HG03571 (cell line): Measurements from ENCODE around the gene DNAH17.

Source experiments
- ATAC-seq: cut with Tn5 transposase; IDR thresholded peaks from one replicate; pipeline ENCODE4 v1.9.1; 2021; ENCODE audit not compliant: unreplicated experiment

The DNAH17 gene

DNA sequence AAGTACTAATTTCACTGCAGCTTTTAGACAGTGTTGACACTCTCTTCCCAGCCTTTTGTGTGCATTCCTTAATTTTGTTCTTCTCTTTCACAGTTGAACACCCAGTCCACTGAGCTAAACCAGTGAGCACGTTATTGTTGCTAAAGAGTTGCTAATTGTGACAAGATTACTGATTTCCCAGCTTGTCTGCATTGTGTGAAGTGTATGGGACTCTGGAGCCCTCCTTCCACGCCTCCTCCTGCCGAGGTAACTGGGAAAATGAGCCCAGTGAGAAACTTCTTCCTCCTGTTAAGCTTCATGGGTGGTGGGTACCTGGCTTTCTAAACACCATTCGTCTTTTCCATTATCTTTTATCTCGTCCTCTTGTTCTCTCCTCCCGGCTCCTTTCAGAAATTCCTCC is 29.8 kb upstream of the DNAH17 start:
- no peak for ATAC-seq

- no peak for ATAC-seq
Observed at GRCh38 chr17:78605886-78606285, 28.7 kb upstream of the DNAH17 start.

DNA sequence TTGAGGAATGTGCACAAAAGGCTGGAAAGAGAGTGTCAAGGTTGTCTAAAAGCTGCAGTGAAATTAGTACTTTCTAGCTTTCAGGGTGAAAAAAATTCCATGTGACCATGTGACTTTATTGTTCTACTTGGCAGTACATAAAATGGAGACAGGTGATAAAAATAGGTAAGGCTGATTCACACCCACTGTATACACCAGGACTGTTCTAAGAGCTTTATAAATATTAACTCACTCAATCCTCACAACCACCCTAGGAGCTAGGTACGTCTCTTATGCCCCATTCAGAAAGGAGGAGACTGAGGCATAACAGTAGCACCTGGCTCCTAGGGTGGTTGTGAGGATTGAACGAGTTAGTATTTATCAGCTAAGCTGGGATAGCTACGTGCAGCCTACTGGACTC is 28.2 kb upstream of the DNAH17 start:
- ATAC-seq: no peak

- ATAC-seq: no peak
Observed at GRCh38 chr17:78602246-78602645, 25.1 kb upstream of the DNAH17 start.

DNA sequence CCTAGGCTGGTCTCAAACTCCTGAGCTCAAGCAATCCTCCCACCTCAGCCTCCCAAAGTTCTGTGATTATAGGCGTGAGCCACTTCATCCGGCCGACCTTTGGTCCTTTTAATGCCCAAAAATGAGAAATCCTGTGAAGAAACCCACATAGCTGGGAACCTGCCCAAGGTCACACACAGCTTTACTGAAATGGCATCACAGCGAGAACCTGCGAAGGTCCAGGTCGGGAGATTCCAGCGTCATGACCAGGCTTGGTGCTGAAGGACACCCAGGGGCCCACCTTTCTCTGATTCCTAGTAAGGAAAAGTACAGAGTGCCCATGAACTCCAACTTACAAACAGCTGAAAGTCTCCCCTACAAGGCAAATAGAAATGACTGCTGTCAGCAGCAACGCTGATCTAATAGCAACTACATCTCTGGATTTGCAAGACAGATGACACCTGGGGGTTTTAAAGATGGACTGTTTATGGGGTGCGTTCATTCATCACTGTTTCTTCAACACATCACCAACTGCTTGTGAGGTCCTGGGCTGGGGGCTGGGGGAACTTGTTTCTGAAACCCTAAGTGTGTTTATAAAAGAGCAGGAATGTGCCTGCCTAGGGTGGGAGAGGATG is 24.5 kb upstream of the DNAH17 start:
- no peak for ATAC-seq

DNA sequence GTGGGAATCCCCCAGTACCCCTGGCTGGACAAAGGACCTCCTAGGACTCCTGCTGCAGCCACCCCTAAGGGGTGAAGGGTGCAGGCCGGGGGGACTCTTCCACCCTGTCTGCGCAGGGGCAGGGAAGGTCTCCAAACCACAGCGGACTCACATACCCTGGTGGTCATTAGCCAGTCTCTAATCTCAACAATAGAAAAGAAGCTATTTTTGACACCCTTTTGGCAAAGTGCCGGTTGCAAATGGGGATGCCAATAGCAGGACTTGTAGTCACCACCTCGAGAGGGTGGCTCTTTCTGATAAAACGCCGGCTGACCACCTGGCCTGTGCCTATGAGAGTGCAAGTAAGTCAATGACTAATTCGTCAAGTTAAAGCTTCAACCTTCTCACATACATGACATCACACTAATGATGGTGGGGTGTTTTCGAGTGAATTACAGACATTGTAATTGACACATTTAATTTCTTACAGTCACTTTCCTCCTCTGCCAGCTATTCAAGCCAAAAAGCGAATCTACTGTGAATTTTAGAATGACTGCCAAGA is 23.1 kb upstream of the DNAH17 start:
- ATAC-seq: no peak

- ATAC-seq: no peak
Observed at GRCh38 chr17:78599419-78599818, 22.2 kb upstream of the DNAH17 start.

DNA sequence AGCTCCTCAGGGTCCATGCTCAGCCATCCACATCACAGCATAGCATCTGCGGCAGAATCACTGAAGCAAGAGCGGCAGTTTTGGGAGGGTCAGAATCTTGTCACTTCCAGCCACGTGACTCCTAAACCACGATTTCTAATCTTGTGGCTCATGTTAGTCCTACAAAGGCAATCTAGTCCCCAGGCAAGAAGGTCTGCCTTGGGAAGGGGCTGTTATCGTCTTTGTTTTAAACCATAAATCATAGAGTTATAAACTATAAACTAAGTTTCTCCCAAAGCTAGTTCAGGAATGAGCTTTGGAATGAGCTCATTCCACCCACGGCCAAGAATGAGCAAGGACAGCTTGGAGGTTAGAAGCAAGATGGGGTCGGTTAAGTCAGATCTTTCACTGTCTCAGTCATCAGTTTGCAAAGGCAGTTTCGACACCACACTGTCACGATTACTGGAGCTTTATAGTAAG is 20.8 kb upstream of the DNAH17 start:
- ATAC-seq: no peak

DNA sequence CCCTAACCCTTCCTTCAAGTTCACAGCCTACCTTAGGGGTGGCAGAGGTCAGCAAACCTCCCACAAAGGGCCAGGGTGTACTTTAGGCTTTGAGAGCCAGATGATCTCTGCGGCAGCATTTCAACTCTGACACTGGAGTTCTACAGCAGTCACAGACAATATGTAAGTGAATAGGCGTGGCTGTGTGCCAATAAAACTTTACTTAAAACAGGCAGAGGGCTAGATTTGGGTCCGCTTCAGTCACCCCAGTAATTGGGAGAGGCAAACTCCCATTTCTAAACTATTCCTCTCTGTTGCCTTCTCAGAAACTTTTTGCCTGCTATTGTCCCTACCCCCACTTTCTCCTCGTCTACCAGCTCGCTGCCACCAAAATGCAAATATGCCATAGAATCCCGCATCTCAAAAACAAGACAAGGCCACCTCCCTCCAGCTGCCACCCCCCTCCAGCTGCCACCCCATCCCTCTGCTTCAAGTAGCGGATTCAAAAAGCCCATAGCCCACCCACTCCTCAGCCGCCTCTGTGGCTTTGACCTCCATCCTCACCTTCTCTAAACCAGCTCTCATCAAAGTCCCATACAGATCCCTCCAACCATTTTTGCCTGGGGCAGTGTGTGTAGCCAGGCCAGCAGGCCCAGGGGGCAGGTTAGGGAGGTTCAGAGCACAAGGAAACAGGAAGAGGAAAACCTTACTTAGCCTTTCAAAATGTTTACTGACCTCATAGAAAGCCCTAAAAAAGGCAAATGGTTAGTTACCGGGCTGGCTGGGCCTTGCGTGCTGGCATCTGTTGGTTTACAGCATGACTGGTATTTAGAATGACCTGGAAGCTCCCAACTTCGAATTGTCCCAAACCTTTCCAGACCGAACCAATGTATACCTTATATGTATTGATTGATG is 19.9 kb upstream of the DNAH17 start:
- ATAC-seq: no peak

DNA sequence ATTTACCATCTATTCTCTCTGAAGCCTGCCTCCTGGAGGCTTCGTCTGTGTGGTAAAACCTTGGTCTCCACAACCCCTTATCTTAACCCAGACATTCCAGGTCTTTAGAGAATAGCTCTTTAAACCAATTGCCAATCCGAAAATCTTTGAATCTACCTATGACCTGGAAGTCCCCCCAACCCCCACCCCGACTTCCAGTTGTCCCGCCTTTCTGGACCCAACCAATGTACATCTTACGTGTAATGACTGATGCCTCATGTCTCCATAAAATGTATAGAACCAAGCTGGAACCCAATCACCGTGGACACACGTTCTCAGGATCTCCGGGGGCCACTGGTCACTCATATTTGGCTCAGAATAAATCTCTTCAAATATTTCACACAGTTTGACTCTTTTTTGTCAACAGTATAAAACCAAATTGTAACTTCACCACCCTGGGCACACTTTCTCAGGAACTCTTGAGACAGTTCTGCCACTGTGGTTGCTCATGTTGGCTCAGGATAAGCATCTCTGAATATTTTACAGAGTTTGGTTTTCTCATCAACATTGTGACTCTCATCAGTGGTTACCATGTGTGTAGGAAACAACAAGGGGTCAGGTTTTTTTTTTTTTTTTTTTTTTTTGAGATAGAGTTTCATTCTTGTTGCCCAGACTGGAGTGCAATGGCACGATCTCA is 18.1 kb upstream of the DNAH17 start:
- no peak for ATAC-seq

DNA sequence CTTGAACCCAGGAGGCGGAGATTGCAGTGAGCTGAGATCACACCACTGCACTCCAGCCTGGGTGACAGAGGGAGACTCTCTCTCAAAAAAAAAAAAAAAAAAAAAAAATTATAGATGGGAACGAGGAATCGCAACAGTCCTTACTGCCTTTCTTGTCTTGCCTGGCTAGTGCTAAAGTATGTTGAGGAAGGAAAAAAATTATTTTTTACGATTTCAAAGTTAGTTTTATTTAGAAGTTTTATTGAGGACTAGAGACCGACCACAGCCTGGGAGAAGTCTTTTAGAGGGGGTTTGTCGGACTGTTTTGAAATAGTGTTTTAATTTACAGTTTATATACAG is 15.8 kb upstream of the DNAH17 start:
- ATAC-seq: no peak

GRCh38 chr17:78591263-78591671 is 14.1 kb upstream of the DNAH17 start:
- no peak for ATAC-seq

GRCh38 chr17:78589885-78590284 is 12.7 kb upstream of the DNAH17 start:
- ATAC-seq: no peak

- no peak for ATAC-seq
Observed at GRCh38 chr17:78589031-78589675, 12.0 kb upstream of the DNAH17 start.

GRCh38 chr17:78588258-78589030 is 11.2 kb upstream of the DNAH17 start:
- ATAC-seq: no peak

GRCh38 chr17:78585006-78585630 is 7.9 kb upstream of the DNAH17 start:
- ATAC-seq: no peak

- no peak for ATAC-seq
Observed at GRCh38 chr17:78583091-78583490, 5.9 kb upstream of the DNAH17 start.

- ATAC-seq: no peak
Observed at GRCh38 chr17:78581304-78581703, 4.1 kb upstream of the DNAH17 start.

DNA sequence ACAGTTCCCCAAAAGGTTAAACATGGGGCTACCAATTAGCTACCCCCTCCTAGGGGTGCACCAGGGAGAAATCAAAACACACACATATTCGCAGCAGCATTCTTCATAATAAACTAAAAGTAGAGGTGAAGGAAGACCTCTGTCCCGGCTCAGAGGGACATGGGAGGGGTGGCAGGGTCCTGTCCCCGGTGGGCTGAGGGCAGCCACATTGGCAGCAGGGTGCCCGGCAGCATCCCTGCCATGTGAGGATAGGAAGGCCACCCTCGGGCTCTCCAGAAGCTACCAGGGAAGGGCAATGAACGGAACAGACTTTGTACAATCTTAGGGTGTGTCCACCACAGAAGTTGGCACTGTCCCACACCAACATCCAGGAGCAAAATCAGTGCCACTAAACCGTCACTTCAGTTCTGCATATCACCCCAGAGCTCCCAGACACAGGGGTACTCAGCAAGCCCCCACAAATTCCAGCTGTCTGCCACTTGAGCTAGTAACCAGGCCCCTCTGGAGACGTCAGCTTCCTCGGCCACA is 3.1 kb upstream of the DNAH17 start:
- no peak for ATAC-seq
